HL-60 (cell line): ENCODE measurements around the gene PIH1D1.

Source experiments
- DNase-seq, 2 experiments: peaks; one replicate each; pipeline ENCODE4 v3.0.0-alpha.2; 2010 to 2020; ENCODE audit warnings: low read depth in 1 of 2, low spot score in 1 of 2
- H3K27ac ChIP-seq: fragments of 250-450 bp; sonication (Bioruptor Pico); replicated peaks from 2 replicates; pipeline ENCODE4 v1.5.1; 2020; ENCODE audit warnings: mild to moderate bottlenecking, moderate library complexity
- H3K27me3 ChIP-seq: fragments of 250-450 bp; sonication (Bioruptor Pico); 2 replicates; pipeline ENCODE4 v1.5.1; 2021; ENCODE audit warnings: mild to moderate bottlenecking, moderate library complexity; ENCODE audit not compliant: insufficient read depth, poor library complexity, severe bottlenecking
- H3K4me3 ChIP-seq: replicated peaks from 2 replicates; pipeline ENCODE4 v1.5.1; 2011; ENCODE audit warnings: mild to moderate bottlenecking, control low read depth, low read length; ENCODE audit not compliant: insufficient read depth
- GABPA ChIP-seq: IDR thresholded peaks from 2 replicates; pipeline ENCODE4 v1.6.1; 2012; ENCODE audit warnings: low read depth
- POLR2AphosphoS5 ChIP-seq: IDR thresholded peaks from 2 replicates; pipeline ENCODE4 v1.6.1; 2012; ENCODE audit warnings: low read depth
- REST ChIP-seq: IDR thresholded peaks from 2 replicates; pipeline ENCODE4 v1.6.1; 2012; ENCODE audit warnings: low read depth; ENCODE audit not compliant: insufficient replicate concordance
- SPI1 ChIP-seq: IDR thresholded peaks from 2 replicates; pipeline ENCODE4 v1.6.1; 2012; ENCODE audit warnings: low read depth, mild to moderate bottlenecking, borderline replicate concordance
- TF ChIP-seq, protein P1 (sequence below): IDR thresholded peaks from one replicate; pipeline ENCODE4 v1.5.1; 2011; ENCODE audit warnings: low read length, control low read depth, inconsistent platforms; ENCODE audit not compliant: insufficient read depth

Gene PIH1D1

GRCh38 chr19:49398931-49399330 is 52.7 kb downstream of the PIH1D1 start:
- no peak for TF ChIP-seq REST
- TF ChIP-seq, protein P1, sequence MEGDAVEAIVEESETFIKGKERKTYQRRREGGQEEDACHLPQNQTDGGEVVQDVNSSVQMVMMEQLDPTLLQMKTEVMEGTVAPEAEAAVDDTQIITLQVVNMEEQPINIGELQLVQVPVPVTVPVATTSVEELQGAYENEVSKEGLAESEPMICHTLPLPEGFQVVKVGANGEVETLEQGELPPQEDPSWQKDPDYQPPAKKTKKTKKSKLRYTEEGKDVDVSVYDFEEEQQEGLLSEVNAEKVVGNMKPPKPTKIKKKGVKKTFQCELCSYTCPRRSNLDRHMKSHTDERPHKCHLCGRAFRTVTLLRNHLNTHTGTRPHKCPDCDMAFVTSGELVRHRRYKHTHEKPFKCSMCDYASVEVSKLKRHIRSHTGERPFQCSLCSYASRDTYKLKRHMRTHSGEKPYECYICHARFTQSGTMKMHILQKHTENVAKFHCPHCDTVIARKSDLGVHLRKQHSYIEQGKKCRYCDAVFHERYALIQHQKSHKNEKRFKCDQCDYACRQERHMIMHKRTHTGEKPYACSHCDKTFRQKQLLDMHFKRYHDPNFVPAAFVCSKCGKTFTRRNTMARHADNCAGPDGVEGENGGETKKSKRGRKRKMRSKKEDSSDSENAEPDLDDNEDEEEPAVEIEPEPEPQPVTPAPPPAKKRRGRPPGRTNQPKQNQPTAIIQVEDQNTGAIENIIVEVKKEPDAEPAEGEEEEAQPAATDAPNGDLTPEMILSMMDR = no peak
- no peak for TF ChIP-seq POLR2AphosphoS5
- H3K27ac ChIP-seq = no peak overlapping the region
- no peak overlapping the region for H3K4me3 ChIP-seq
- no peaks in the 10 kb centered on the region for H3K27me3 ChIP-seq
- no peak for DNase-seq

DNA sequence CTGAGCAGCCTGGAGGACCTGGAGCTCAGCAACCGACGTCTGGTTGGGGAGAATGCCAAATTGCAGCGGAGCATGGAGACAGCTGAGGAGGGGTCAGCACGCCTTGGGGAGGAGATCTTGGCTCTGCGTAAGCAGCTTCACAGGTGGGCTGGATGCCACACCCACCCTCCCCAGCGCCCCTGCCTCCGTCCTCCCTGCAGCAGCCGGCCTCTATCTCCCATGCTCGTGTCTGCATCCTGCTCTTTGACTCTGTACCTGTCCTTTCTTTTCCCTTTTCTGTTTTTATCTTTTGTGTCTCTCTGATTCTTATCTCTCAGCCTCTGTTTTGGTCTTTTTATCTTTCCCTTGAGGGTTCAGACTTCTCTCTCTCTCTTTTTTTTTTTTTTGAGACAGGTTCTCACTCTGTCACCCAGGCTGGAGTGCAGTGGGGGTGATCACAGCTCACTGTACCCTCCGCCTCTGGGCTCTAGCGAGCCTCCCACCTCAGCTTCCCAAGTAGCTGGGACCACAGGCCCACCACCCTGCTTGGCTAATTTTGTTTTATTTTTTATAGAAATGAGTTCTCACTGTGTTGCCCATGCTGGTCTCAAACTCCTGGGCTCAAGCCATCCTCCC is 53.5 kb downstream of the PIH1D1 start:
- Histone ChIP-seq H3K27ac (no peak overlapping the region), H3K4me3 (no peak overlapping the region), H3K27me3 (no peaks in the 10 kb centered on the region)
- TF ChIP-seq, protein P1 = no peak
- TF ChIP-seq POLR2AphosphoS5 (no peak), REST (no peak), SPI1 (no peak), GABPA (no peak)
- DNase-seq = no peak

- TF ChIP-seq REST = no peak
- no peak for TF ChIP-seq GABPA
- no peak for TF ChIP-seq SPI1
- TF ChIP-seq, protein P1 = no peak
- TF ChIP-seq POLR2AphosphoS5 = no peak
- no peak overlapping the region for H3K4me3 ChIP-seq
- peaks cover 3% of the 10 kb centered on the region for H3K27me3 ChIP-seq
- H3K27ac ChIP-seq = no peak overlapping the region
- DNase-seq = no peak
Measured at GRCh38 chr19:49396738-49397505, 54.7 kb downstream of the PIH1D1 start.
